Testis (tissue), 2 donors: ENCODE data around the gene PTPN9.
"Not testable (repeated sequence)": the region's sequence is repeated elsewhere in the genome, so short reads cannot be mapped to it uniquely, and the experiment has no call there.

Source experiments
- POLR2A ChIP-seq: fragments of 450-650 bp; IDR thresholded peaks from one replicate; pipeline ENCODE4 v1.6.1; 2017; ENCODE audit warnings: antibody characterized with exemption, mild to moderate bottlenecking, moderate library complexity
- TF ChIP-seq, protein P1 (sequence below), 3 experiments: fragments of 450-650 bp in 2 of 3; fragments of 200-600 bp in 1 of 3; sonication (generic) in 1 of 3; IDR thresholded peaks; one replicate each; pipeline ENCODE4 v1.5.1; 2016 to 2019; ENCODE audit warnings: antibody characterized with exemption in 3 of 3, mild to moderate bottlenecking in 2 of 3, moderate library complexity in 1 of 3

DNA sequence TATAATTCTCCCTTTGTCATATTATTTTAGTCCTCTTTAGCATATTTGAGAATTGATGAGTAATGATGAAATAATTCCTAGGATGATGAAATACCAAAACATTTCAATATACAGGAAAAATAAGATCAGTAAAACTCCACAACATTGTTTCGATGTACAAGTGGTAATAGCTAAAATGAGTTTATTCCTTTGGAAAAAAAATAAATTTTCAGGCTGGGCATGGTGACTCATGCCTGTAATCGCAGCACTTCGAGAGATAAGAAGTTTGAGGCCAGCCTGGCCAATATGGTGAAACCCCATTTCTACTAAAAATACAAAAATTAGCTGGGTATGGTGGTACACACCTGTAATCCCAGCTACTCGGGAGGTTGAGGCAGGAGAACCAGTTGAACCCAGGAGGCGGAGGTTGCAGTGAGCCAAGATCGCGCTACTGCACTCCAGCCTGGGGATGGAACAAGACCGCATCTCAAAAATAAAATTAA, 135.1 kb downstream of the PTPN9 start:
- TF ChIP-seq, protein P1, sequence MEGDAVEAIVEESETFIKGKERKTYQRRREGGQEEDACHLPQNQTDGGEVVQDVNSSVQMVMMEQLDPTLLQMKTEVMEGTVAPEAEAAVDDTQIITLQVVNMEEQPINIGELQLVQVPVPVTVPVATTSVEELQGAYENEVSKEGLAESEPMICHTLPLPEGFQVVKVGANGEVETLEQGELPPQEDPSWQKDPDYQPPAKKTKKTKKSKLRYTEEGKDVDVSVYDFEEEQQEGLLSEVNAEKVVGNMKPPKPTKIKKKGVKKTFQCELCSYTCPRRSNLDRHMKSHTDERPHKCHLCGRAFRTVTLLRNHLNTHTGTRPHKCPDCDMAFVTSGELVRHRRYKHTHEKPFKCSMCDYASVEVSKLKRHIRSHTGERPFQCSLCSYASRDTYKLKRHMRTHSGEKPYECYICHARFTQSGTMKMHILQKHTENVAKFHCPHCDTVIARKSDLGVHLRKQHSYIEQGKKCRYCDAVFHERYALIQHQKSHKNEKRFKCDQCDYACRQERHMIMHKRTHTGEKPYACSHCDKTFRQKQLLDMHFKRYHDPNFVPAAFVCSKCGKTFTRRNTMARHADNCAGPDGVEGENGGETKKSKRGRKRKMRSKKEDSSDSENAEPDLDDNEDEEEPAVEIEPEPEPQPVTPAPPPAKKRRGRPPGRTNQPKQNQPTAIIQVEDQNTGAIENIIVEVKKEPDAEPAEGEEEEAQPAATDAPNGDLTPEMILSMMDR (IDR thresholded peaks at IDR 0.05) = not testable (repeated sequence)
- not testable (repeated sequence) for TF ChIP-seq POLR2A
